ENCODE measurements around the gene POMGNT1.

DNA sequence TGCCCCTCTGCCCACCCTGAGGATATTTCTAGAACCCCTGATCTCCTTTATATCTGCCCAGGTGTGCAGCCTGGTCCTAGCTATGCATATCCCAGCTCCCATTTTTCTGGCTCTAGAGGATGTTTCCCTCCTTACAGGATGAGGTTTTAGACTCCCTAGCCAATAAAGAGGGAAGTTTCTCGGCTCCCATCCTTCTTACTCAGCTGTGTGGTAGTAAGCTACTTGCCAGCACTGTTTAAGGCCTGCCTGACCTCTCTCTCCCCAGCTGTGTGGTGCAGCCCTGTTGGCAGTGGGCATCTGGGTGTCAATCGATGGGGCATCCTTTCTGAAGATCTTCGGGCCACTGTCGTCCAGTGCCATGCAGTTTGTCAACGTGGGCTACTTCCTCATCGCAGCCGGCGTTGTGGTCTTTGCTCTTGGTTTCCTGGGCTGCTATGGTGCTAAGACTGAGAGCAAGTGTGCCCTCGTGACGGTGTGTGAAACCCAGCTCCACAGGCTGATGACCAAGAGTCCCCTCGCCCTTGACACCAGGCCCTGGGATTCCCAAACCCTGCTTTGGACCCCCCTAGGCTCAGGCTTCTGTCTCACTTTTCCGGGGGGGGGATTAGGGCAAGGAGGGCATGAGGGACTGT is 14.2 kb downstream of the POMGNT1 start:
- no peak for TF ChIP-seq POLR2AphosphoS5 (IDR thresholded peaks at IDR 0.05; ENCODE audit: low read depth)
- TF ChIP-seq, protein P1, sequence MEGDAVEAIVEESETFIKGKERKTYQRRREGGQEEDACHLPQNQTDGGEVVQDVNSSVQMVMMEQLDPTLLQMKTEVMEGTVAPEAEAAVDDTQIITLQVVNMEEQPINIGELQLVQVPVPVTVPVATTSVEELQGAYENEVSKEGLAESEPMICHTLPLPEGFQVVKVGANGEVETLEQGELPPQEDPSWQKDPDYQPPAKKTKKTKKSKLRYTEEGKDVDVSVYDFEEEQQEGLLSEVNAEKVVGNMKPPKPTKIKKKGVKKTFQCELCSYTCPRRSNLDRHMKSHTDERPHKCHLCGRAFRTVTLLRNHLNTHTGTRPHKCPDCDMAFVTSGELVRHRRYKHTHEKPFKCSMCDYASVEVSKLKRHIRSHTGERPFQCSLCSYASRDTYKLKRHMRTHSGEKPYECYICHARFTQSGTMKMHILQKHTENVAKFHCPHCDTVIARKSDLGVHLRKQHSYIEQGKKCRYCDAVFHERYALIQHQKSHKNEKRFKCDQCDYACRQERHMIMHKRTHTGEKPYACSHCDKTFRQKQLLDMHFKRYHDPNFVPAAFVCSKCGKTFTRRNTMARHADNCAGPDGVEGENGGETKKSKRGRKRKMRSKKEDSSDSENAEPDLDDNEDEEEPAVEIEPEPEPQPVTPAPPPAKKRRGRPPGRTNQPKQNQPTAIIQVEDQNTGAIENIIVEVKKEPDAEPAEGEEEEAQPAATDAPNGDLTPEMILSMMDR (IDR thresholded peaks at IDR 0.05; ENCODE audit: insufficient read depth, low read length) = no peak
- no peak for TF ChIP-seq GABPA (IDR thresholded peaks at IDR 0.05; ENCODE audit: low read depth)
- peak; percentile 17; the same call in 1 of the 2 replicates for TF ChIP-seq SPI1 (IDR thresholded peaks at IDR 0.05; ENCODE audit: borderline replicate concordance, low read depth)
- TF ChIP-seq, protein P2, sequence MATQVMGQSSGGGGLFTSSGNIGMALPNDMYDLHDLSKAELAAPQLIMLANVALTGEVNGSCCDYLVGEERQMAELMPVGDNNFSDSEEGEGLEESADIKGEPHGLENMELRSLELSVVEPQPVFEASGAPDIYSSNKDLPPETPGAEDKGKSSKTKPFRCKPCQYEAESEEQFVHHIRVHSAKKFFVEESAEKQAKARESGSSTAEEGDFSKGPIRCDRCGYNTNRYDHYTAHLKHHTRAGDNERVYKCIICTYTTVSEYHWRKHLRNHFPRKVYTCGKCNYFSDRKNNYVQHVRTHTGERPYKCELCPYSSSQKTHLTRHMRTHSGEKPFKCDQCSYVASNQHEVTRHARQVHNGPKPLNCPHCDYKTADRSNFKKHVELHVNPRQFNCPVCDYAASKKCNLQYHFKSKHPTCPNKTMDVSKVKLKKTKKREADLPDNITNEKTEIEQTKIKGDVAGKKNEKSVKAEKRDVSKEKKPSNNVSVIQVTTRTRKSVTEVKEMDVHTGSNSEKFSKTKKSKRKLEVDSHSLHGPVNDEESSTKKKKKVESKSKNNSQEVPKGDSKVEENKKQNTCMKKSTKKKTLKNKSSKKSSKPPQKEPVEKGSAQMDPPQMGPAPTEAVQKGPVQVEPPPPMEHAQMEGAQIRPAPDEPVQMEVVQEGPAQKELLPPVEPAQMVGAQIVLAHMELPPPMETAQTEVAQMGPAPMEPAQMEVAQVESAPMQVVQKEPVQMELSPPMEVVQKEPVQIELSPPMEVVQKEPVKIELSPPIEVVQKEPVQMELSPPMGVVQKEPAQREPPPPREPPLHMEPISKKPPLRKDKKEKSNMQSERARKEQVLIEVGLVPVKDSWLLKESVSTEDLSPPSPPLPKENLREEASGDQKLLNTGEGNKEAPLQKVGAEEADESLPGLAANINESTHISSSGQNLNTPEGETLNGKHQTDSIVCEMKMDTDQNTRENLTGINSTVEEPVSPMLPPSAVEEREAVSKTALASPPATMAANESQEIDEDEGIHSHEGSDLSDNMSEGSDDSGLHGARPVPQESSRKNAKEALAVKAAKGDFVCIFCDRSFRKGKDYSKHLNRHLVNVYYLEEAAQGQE (IDR thresholded peaks at IDR 0.05; ENCODE audit: insufficient replicate concordance, low read depth) = no peak

Measured in HL-60 (cell line).